SK-N-SH (cell line): Measurements from ENCODE around the gene ZBTB5. TPM values are rescaled to one million over a fixed set of nuclear protein-coding genes. Genes with fewer than 3 reads are reported as not detected.

Source experiments
- CTCF ChIA-PET: fragments of 300-600, 350-600 bp; formaldehyde crosslinking; extraction: SDS; loops from one replicate; lab custom pipeline; 2021; lab: Yijun Ruan, JAX
- POLR2A ChIA-PET: fragments of 350-600 bp; sonication (Branson Sonifier 250); formaldehyde crosslinking; extraction: SDS; loops from one replicate; lab custom pipeline; 2020; ENCODE audit warnings: antibody characterized with exemption, inconsistent platforms; lab: Yijun Ruan, JAX
- DNase-seq: peaks from one replicate; pipeline ENCODE4 v3.0.0; 2012
- H2AFZ ChIP-seq: fragments of 200-600 bp; sonication (generic); 2 replicates; pipeline ENCODE4 v1.8.1; 2016; ENCODE audit warnings: antibody characterized with exemption, mild to moderate bottlenecking, low read depth
- H3F3A ChIP-seq: fragments of 200-600 bp; sonication (generic); replicated peaks from 2 replicates; pipeline ENCODE3; 2016; ENCODE audit warnings: antibody characterized with exemption, mild to moderate bottlenecking; ENCODE audit not compliant: insufficient read depth
- H3K27ac ChIP-seq, 2 experiments: fragments of 200-500 bp in 1 of 2; fragments of 200-600 bp in 1 of 2; sonication (Bioruptor generic) in 1 of 2; sonication (generic), shearing (Covaris generic) in 1 of 2; 2 replicates each; pipeline versions ENCODE4 v1.5.1 to v1.6.1; 2014 to 2016; ENCODE audit warnings: low read depth in 2 of 2, inconsistent platforms in 1 of 2, low read length in 1 of 2, mild to moderate bottlenecking in 1 of 2, mixed read lengths in 1 of 2
- H3K27me3 ChIP-seq: fragments of 200-600 bp; sonication (generic), shearing (Covaris generic); 2 replicates; pipeline ENCODE4 v1.6.1; 2016; ENCODE audit warnings: mixed run types; ENCODE audit not compliant: insufficient read depth
- H3K36me3 ChIP-seq, 2 experiments: fragments of 200-500 bp in 1 of 2; fragments of 200-600 bp in 1 of 2; sonication (Bioruptor generic) in 1 of 2; sonication (generic) in 1 of 2; replicated peaks in 1 of 2; 2 replicates each; pipeline versions ENCODE3 to v1.5.1; 2014 to 2016; ENCODE audit warnings: low read length in 1 of 2, mild to moderate bottlenecking in 1 of 2; ENCODE audit not compliant: insufficient read depth in 2 of 2, control insufficient read depth in 1 of 2
- H3K4me1 ChIP-seq, 2 experiments: fragments of 200-500 bp in 1 of 2; fragments of 200-600 bp in 1 of 2; sonication (Bioruptor generic) in 1 of 2; sonication (generic), shearing (Covaris generic) in 1 of 2; 2 replicates each; pipeline versions ENCODE4 v1.5.1 to v1.6.1; 2014 to 2016; ENCODE audit warnings: low read depth in 1 of 2, low read length in 1 of 2, mixed run types in 1 of 2; ENCODE audit not compliant: insufficient read depth in 2 of 2, control insufficient read depth in 1 of 2
- H3K4me2 ChIP-seq: fragments of 200-600 bp; sonication (generic), shearing (Covaris generic); 2 replicates; pipeline ENCODE4 v1.6.1; 2017; ENCODE audit warnings: mixed run types
- H3K4me3 ChIP-seq, 2 experiments: fragments of 200-500 bp in 1 of 2; fragments of 200-600 bp in 1 of 2; sonication (Bioruptor generic) in 1 of 2; sonication (generic), shearing (Covaris generic) in 1 of 2; 2 replicates each; pipeline versions ENCODE4 v1.5.1 to v1.8.1; 2014 to 2016; ENCODE audit warnings: low read depth in 2 of 2, inconsistent platforms in 1 of 2, low read length in 1 of 2, mild to moderate bottlenecking in 1 of 2, mixed read lengths in 1 of 2, moderate library complexity in 1 of 2
- H3K79me2 ChIP-seq: fragments of 200-600 bp; sonication (generic); 2 replicates; pipeline ENCODE4 v1.8.1; 2017; ENCODE audit warnings: mild to moderate bottlenecking; ENCODE audit not compliant: insufficient read depth
- H3K9ac ChIP-seq: fragments of 200-600 bp; sonication (generic); 2 replicates; pipeline ENCODE4 v1.6.1; 2017; ENCODE audit warnings: mixed run types
- H3K9me2 ChIP-seq: fragments of 200-600 bp; sonication (generic); 2 replicates; pipeline ENCODE4 v1.6.1; 2017; ENCODE audit warnings: mixed run types
- H3K9me3 ChIP-seq: fragments of 200-600 bp; sonication (generic); 2 replicates; pipeline ENCODE4 v1.6.1; 2017; ENCODE audit warnings: mixed run types, mild to moderate bottlenecking, moderate library complexity
- H4K20me1 ChIP-seq: fragments of 200-600 bp; sonication (generic); 2 replicates; pipeline ENCODE4 v1.6.1; 2017; ENCODE audit warnings: mild to moderate bottlenecking, mixed run types; ENCODE audit not compliant: insufficient read depth
- CHD2 ChIP-seq: fragments of 150-350 bp; IDR thresholded peaks from 2 replicates; pipeline ENCODE4 v1.6.1; 2018; ENCODE audit warnings: low read length; ENCODE audit not compliant: partially characterized antibody
- CTCF ChIP-seq: fragments of 200-600 bp; sonication (generic); IDR thresholded peaks from 2 replicates; pipeline ENCODE4 v1.6.1; 2017; ENCODE audit warnings: antibody characterized with exemption, mild to moderate bottlenecking, moderate library complexity
- ELF1 ChIP-seq: IDR thresholded peaks from 2 replicates; pipeline ENCODE4 v1.4.0; 2012
- FOSL2 ChIP-seq: IDR thresholded peaks from 2 replicates; pipeline ENCODE4 v1.4.0; 2012; ENCODE audit warnings: low read depth, mild to moderate bottlenecking, moderate library complexity, borderline replicate concordance
- FOXJ3 ChIP-seq: sonication (generic); formaldehyde crosslinking; IDR thresholded peaks from 2 replicates; pipeline ENCODE4 v1.5.1; 2020; ENCODE audit warnings: mild to moderate bottlenecking, missing genetic modification reagents
- FOXM1 ChIP-seq: IDR thresholded peaks from 2 replicates; pipeline ENCODE4 v1.4.0; 2012; ENCODE audit warnings: low read depth, mild to moderate bottlenecking
- GATA2 ChIP-seq: sonication (generic); formaldehyde crosslinking; IDR thresholded peaks from 2 replicates; pipeline ENCODE4 v1.5.0; 2020; ENCODE audit warnings: mild to moderate bottlenecking, missing genetic modification reagents
- JUND ChIP-seq: IDR thresholded peaks from 2 replicates; pipeline ENCODE4 v1.4.0; 2012
- MAX ChIP-seq: IDR thresholded peaks from 2 replicates; pipeline ENCODE4 v1.4.0; 2012; ENCODE audit warnings: low read depth
- MEF2A ChIP-seq: IDR thresholded peaks from 2 replicates; pipeline ENCODE4 v1.4.0; 2012; ENCODE audit warnings: low read depth, borderline replicate concordance
- MXI1 ChIP-seq: IDR thresholded peaks from 2 replicates; pipeline ENCODE4 v1.6.1; 2012; ENCODE audit warnings: mild to moderate bottlenecking, low read depth, low read length, improper control_type of control experiment
- NFIC ChIP-seq: IDR thresholded peaks from 2 replicates; pipeline ENCODE4 v1.4.0; 2012; ENCODE audit warnings: borderline replicate concordance
- NRF1 ChIP-seq: IDR thresholded peaks from 2 replicates; pipeline ENCODE4 v1.6.1; 2012; ENCODE audit warnings: low read depth, mild to moderate bottlenecking, low read length
- PBX3 ChIP-seq: IDR thresholded peaks from 2 replicates; pipeline ENCODE4; 2012
- RFX5 ChIP-seq: IDR thresholded peaks from 2 replicates; pipeline ENCODE4 v1.6.1; 2012; ENCODE audit warnings: mild to moderate bottlenecking, improper control_type of control experiment, low read length
- RXRA ChIP-seq: IDR thresholded peaks from 2 replicates; pipeline ENCODE4 v1.4.0; 2012; ENCODE audit warnings: low read depth, mild to moderate bottlenecking, borderline replicate concordance
- SMC3 ChIP-seq: IDR thresholded peaks from 2 replicates; pipeline ENCODE4 v1.6.1; 2012; ENCODE audit warnings: low read depth, low read length, improper control_type of control experiment
- TEAD4 ChIP-seq: IDR thresholded peaks from 2 replicates; pipeline ENCODE4 v1.4.0; 2012; ENCODE audit warnings: mild to moderate bottlenecking, borderline replicate concordance; ENCODE audit not compliant: insufficient read depth
- YY1 ChIP-seq: IDR thresholded peaks from 2 replicates; pipeline ENCODE4 v1.4.0; 2012; ENCODE audit warnings: low read depth, mild to moderate bottlenecking
- ZBTB33 ChIP-seq: IDR thresholded peaks from 2 replicates; pipeline ENCODE4 v1.4.0; 2012; ENCODE audit warnings: low read depth, borderline replicate concordance
- WGBS: methylation state at CpG from one replicate; pipeline ENCODE4 v1.1.6; 2017; ENCODE audit warnings: low lambda C conversion rate; 5-methylcytosine and 5-hydroxymethylcytosine counted together
- polyA plus RNA-seq, 3 experiments: library from polyadenylated mRNA; depleted of rRNA; stranded (reverse); fragments of >200 nt; gene quantifications; 2 replicates each; pipeline ENCODE4 v1.2.3, GENCODE V29; 2012

The ZBTB5 gene
- polyA plus RNA-seq, 1 of the 3 experiments (the other 2 are of a cell fraction): 6.3 TPM

GRCh38 chr9:37433867-37434371, 31.3 kb downstream of the ZBTB5 start:
- Histone ChIP-seq H3K27me3 (no peaks in the 10 kb centered on the region), H3K36me3 (peaks cover 43 to 67% of the 10 kb centered on the region in 2 experiments), H2AFZ (no peak overlapping the region), H3K4me3 (no peak overlapping the region), H3K4me1 (peaks cover 0 to 2% of the 10 kb centered on the region in 2 experiments; a peak in 1 of 4 replicates), H3K9ac (no peak overlapping the region), H3K79me2 (peaks cover 20% of the 10 kb centered on the region; the same call in 1 of the 2 replicates), H3K4me2 (no peak overlapping the region), H3K9me3 (no peaks in the 10 kb centered on the region), H4K20me1 (peaks cover 17% of the 10 kb centered on the region), H3K27ac (no peak overlapping the region), H3K9me2 (no peaks in the 10 kb centered on the region), H3F3A (no peaks in the 10 kb centered on the region)
- TF ChIP-seq FOSL2 (no peak), YY1 (no peak), NRF1 (no peak), CHD2 (no peak), TEAD4 (no peak), FOXJ3 (CRISPR knock-in tag) (no peak), JUND (no peak), RXRA (no peak), GATA2 (CRISPR knock-in tag) (no peak), SMC3 (no peak), NFIC (no peak), CTCF (no peak), MEF2A (no peak), RFX5 (no peak), MXI1 (no peak), ELF1 (no peak), FOXM1 (no peak), MAX (no peak), ZBTB33 (no peak), PBX3 (no peak)
- 88% methylated on average over 6 of the region's 7 CpGs for WGBS
- CTCF ChIA-PET: interaction anchor here (3.3 kb wide), 1 partner anchor 19 kb away, joined by 13 read pairs; no protein-coding TSS in a partner anchor
- no peak for DNase-seq
- POLR2A ChIA-PET: interaction anchor here (1.1 kb wide), 1 partner anchor 11 kb away, joined by 3 read pairs; the partner anchor contains the start of gene GRHPR
